ENCODE data around the gene TTC39C.

The TTC39C gene

DNA sequence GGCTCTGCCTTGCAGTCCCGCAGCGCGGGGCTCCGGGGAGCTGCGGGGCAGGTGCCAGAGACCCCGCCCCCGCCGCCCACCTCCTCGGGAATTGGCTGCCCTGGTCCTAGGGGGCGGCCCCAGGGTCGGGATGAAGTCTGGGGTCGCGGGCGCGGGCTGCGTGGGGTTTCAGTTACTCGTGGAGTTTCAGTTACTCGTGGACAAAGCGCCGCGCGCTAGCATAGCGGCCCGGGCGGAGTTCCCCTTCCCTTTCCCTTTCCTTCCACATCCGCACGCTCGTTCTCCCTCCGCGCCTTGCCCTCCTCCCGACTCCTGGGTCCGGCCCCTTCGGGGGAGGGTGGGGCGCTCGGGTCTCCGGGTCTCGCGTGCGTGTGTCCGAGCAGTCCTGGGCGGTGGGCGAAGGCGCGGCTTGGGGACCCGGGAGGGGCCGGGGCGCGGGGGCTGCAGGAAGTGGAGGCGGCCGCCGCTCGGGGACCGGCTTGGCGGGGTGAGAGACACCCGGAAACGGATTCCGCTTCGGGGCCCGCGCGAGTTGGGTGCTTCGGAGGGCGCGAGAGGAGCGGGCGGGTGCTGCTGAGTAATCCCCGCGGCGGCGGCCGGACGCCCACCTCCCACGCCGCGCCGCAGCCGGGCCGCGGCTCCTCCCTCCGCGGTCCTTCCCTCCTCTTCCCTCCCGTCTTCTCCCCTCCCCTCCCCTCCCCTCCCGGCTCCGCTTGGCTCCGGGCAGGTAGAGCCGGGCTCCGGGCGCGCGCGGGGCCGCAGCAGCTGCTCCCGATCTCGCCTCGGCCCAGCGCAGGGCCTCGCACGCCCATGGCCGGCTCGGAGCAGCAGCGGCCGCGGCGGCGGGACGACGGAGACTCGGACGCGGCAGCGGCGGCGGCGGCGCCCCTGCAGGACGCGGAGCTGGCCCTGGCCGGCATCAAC lies at the start of gene TTC39C:
TTC39C (plus strand) TSS at position 693 of the 924 bp plus-strand sequence; CDS start at position 811, 118 bp downstream.
- DNase-seq = peak; percentile 80 to 87

GRCh38 chr18:23966909-23967308 lies 47.6 kb upstream of the TTC39C start:
- no peak for DNase-seq

- DNase-seq = no peak
These were observed 47.0 kb upstream of the TTC39C start for GRCh38 chr18:23967321-23968089.

DNA sequence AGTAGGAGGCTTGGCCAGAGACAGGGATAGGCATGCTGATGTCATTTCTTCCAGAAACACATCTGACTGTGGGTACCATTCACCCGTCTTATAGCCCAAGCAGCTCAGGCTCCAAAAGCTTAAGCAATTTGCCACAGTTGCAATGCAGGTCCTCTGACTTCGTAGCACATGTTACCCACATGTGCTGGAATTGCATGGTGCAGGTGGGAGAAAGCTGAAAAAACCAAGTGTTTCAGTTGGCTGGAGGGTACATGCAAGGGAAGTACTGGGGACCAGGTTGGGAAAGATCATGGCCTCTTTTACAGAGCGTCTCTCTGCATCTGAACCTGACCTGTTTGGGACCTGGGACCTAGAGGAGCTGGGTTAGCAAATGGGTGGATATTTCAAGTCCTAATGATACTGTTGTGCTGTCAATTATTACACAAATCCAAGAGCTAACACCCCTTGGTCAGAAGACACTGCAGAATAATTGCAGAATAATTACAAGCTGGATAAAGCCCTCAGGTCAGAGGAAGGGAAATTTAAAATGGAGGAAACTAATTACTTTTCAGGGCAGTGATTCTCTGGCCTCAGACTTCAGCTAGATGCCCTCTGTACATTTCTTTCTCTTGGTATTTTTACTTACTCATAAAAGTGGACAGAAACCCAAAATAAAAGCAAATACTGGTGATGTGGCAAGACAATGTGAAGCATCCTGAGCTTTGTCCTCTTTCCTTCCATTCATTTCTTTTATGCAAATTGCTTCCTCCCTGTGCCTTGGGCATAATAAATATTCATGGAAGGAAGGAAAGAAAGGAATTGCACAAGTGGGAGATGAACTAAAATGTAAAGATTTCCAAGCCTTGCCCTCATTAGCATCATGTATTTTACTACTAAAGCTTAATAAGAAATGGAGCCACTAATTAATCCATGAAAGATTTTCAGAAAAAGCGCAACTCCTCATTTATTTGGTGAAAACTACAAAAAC lies 45.6 kb upstream of the TTC39C start:
- DNase-seq = no peak

DNA sequence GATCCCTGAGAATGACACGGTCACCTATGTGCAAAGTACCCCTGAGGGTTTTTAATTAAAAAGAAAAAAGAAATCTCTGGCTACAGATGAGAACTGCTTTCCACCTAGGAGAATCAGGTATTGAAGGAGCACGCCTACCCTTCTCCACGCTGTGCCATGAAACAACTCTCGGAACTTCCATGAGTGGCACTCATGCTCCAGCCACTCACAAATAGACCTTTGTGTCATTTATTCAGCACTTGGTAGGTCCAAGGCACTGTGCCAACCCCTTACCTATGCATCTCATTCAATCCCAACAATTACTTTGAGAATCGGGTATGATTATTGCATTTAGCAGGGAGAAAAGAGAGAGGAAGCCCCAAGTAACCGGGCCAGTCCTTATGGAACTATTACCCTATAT lies 44.9 kb upstream of the TTC39C start:
- DNase-seq = no peak

DNA sequence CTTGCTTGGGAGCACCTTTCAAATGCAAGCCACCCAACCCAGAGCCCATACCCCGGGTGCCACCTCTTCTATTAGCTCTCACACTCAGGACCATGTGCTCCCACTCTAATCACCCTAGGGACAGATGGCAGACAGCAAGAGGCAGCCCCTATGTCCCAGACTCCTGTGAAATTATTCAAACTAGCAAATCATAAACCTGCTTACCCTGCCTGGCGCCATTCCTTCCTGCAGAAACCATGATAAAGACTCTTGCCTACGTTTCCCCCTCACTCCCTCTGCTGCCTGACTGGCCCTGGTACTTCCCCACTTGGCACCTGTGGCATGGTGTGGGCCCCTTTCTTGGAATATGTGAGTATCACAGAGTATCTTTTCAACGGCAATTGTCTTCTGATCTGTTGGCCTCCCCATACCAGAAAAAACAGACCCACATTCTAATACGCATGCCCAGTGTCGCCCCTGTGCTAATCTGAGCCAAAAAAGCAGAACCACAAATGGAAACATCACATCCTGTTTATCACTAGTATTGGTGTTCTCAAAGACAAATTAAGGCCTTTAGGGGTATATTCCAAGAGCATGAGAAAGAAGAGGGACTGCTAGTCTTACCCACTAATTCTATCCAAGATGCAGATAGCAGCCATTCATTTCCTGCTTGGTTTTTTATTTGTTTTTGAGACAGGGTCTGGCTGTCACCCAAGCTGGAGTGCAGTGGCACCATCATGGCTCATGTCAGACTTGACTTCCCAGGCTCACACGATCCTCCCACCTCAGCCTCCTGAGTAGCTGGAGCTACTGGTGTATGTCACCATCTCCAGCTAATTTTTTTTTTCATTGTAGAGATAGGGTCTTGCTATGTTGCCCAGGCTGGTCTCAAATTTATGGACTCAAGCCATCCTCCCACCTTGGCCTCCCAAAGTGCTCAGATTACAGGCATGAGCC lies 44.1 kb upstream of the TTC39C start:
- DNase-seq = peak in 1 of 2 experiments; percentile 50

GRCh38 chr18:23971097-23971440 lies 43.5 kb upstream of the TTC39C start:
- DNase-seq = no peak

- no peak for DNase-seq
These were observed 42.8 kb upstream of the TTC39C start for GRCh38 chr18:23971666-23972230.

GRCh38 chr18:23972453-23972852 lies 42.1 kb upstream of the TTC39C start:
- peak in 1 of 2 experiments; percentile 33 for DNase-seq

- DNase-seq = no peak
These were observed 37.5 kb upstream of the TTC39C start for GRCh38 chr18:23977103-23977502.

DNA sequence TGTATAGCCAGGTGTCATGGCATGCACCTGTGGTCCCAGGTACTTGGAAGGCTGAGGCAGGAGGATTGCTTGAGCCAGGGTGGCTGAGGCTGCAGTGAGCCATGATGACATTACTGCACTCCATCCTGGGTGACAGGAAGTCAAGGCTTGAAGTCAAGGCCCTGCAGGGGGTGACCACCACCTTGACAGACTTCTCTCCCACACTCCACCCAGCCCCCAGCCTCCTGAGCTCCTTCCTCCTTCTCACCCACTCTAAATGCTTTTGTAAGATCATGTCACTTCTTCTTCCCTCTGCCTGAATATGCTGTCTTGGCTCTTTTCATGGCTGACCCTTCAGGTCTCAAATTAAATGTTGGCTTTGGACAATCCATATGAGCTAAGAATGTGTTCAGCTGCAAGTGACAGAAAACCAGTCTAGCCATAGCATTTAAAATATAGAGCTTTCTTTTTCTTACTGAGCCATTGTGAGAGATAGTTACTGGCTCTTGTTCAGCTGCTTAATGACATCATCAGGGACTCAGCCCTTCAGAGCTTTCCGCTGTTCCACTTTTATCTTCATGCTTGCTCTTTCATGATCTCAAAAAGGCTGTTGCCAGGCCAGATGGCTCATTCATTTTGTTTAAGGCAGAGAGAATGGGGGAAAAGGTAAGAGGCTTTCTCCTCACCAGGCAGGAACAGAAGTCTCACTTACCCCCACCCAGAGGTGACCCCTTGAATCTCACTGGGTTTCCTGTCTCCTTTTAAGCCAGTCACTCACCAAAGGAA lies 36.7 kb upstream of the TTC39C start:
- DNase-seq = no peak

DNA sequence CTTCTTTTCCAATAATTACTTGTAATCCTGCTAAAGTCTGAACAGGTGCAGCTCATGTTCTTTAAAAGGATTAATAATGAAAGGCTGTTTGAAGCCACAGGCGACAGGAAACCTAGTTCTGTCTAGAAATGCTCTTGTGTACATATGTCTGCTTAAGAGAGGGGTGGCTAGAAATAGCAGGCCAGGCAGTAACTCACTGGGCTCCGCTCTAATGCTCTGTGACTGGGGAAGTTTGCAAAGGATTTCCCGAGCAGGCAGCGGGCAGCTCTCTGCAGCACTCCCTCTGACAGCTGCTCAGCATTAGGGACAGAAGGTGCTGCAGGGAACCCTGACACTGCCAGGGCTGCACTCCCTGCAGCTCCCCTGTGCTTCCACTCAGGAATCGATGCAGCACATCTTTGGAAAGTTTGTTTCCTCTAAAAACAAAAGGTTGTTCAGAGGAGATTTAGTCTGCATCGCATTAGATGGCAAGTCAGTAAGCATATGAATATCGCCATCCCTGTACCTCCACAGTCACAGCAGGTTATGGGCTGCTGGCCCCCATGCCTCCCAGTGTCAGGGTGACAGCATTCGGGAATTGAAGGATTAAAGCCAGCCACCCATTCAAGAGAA lies 33.1 kb upstream of the TTC39C start:
- DNase-seq = no peak

GRCh38 chr18:23982155-23983079 lies 32.1 kb upstream of the TTC39C start:
- DNase-seq = no peak

GRCh38 chr18:23983112-23983511 lies 31.4 kb upstream of the TTC39C start:
- DNase-seq = no peak

GRCh38 chr18:23986600-23987359 lies 27.8 kb upstream of the TTC39C start:
- no peak for DNase-seq

- no peak for DNase-seq
These were observed 23.8 kb upstream of the TTC39C start for GRCh38 chr18:23990474-23991410.

Data from stimulated activated CD4-positive, alpha-beta T cell treated with anti-CD3 and anti-CD28 coated beads, Interleukin-4, amount 100 ng/mL, for 4 hours (primary cell).